ENCODE results near the gene TUBE1.
"Not testable (repeated sequence)": the region's sequence is repeated elsewhere in the genome, so short reads cannot be mapped to it uniquely, and the experiment has no call there.

TUBE1 gene

DNA sequence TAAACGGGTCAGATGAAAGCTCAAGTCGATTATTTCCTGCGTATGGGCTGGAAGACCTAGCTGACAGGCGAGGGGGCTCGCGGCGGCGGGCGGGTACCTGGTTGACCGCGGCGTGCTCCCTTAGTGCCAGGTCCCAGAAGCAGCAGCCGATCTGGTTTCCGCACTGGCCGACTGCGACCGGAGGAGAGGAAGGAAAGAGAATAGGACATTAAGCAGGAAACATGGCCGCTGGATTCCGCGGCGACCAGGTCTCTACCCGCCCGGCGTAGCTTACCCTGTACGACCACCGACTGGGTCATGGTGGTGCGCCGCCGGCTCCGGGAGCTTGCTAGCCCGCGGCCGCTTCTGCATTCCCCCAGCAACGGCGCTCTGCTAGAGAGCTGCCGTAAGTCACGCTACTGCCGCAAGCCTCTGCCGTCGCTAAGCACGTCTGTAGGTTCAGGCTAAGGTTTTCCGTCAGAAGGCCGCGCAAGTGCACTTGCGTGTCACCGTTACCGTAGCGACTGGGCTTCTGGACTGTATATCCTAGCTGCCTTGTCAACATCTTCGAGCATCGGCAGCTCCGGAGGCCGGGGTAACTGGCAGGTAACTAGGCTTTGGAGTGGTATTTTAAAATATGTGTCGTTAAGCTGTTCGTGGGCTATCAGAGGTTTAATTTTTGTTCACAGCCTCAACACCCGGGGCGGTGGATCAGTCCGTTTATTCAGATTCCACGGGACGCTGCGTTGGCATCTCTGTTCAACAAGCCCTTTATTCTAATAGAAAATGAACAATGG lies at the start of gene TUBE1, which contains the start of gene FAM229B:
Gene TUBE1 (minus strand): TSS at position 347 of the 776 bp plus-strand sequence. CDS start 48 bp downstream, at position 299.
Gene FAM229B (plus strand): TSS at position 456 of the 776 bp plus-strand sequence. CDS start 11,693 bp downstream, outside the sequence.
- DNase-seq (ENCODE audit: low read depth, low spot score) = peak; percentile 83

DNA sequence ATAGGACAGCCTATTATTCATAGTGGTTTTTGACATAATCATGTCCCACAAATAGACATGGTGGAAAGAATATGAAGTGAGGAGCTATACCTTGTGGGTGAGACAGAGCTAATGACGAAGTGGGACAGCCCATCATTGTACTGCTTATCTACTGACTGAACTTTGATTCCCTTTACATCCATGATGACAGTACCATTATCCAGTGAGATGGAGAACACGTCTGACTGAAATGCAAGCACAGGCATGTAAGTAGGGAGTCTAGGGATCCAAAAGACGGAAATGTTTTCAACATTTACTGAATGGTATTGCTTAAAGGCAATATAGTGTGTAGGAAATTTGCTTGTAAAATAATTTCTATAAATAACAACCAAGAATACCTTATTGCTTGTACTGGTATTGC lies 43.6 kb upstream of the TUBE1 start:
- DNase-seq (ENCODE audit: low read depth, low spot score) = no peak

DNA sequence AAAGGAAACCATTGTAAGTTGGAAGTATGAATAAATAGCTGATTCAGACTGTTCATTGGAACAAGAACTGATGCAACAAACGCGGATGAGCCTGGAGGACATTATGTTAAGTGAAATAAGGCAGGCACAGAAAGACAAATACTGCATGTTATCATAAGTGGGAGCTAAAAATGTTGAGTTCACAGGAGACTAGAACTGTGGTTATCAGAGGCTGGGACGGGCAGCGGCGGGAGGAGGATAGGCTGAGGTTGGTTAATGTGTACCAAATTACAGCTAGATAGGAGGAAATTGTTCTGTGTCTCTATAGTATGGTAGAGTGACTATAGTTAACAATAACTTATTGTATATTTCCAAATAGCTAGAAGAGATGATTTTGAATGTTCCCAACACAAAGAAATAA lies 40.9 kb upstream of the TUBE1 start:
- no peak for DNase-seq (ENCODE audit: low read depth, low spot score)

DNA sequence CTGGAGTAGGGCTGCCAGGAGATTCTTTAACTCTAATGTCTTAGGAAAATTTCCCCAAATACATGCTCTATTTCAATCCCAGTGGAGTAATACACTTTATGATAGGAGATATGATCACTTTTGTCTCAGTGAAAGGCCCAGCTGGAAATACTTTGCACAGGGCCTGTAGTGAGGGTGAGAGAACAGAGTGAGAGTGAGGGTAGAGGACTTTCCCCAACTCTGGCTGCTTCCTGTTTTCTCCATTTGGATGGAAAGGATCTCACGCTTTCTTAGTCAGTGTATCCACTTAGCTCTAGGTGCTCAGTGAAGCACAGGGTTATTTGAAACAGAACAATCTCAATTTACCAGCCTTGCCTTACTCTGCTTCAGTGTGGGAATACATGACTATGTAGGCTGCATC lies 36.7 kb upstream of the TUBE1 start:
- no peak for DNase-seq (ENCODE audit: low read depth, low spot score)

DNA sequence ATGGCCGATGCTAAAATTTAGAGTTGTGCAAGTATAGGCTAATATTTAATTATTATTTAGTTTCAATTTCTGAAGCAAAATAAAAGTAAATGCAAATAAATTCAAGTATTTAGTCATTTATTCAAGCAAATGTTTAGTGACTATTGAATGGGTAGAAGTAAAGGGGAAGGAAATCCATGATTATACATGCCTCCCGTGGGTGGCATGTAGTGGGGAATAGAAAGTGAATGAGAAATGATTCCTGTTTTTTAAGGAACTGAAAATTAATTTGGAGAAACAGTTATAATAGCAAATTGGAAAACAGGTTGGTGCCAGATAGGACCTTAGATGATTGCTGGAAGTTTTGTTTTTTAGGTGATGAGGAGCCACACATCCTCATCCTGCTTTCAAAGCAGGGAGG lies 35.5 kb upstream of the TUBE1 start:
- DNase-seq (ENCODE audit: low read depth, low spot score) = no peak

DNA sequence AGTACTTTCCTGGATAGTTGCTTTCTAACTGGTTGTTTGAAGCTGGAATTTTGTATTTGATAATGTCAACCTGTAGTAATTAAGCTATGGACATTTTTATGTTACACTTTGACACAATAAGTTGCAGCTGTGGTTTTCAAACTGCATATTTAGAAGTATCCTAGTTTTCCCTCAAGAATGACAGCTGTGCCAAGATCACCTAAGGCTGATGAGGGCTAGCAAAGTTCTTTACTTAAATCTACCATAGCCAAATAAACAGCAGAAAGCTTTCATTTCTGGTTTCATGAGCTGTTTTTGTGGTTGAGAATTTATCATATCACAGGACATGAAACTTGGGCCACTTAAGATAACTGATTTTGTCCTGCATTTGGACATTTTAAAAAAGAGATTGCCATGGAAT lies 30.8 kb upstream of the TUBE1 start:
- no peak for DNase-seq (ENCODE audit: low read depth, low spot score)

- DNase-seq (ENCODE audit: low read depth, low spot score) = no peak
These were observed 30.3 kb upstream of the TUBE1 start for GRCh38 chr6:112117554-112117953.

GRCh38 chr6:112116221-112116620 lies 28.9 kb upstream of the TUBE1 start:
- DNase-seq (ENCODE audit: low read depth, low spot score) = no peak

GRCh38 chr6:112114577-112115223 lies 27.4 kb upstream of the TUBE1 start:
- DNase-seq (ENCODE audit: low read depth, low spot score) = no peak

DNA sequence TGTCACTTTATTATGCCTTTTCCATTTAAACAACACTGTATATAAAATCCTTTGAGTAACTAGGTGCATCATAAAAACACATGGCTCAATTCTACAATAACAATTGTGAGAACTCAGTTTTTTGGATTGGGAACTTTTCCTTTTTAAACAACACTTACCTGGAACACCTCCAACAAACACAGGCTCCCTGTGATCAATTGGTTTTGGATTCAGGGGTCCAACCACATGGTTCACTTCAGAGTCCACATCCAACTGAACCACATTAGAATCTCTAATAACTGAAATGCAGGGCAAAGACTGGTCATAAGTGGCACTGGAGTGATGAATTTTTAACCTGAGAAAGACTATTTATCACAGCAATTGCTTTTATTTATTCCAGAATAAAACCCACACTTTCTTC lies 26.6 kb upstream of the TUBE1 start:
- DNase-seq (ENCODE audit: low read depth, low spot score) = peak; percentile 12

DNA sequence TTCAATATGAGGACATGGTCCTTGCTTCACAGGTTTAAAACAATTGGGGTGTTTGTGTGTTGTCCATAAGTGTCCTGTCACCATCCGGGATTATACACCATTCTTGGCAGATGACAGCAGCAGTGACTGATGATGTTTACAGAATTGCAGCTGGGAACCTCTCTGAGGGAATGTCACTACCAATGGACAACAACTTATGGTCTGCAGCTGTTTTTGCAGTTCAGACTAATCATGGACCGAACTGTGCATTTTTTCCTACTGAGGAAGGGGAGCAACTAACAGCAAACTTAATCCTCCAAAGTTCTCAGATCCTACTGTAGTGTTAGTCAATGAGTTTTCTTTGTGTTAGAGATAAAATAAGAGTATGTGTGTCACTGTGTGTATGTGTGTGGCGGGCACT lies 26.1 kb upstream of the TUBE1 start:
- no peak for DNase-seq (ENCODE audit: low read depth, low spot score)

DNA sequence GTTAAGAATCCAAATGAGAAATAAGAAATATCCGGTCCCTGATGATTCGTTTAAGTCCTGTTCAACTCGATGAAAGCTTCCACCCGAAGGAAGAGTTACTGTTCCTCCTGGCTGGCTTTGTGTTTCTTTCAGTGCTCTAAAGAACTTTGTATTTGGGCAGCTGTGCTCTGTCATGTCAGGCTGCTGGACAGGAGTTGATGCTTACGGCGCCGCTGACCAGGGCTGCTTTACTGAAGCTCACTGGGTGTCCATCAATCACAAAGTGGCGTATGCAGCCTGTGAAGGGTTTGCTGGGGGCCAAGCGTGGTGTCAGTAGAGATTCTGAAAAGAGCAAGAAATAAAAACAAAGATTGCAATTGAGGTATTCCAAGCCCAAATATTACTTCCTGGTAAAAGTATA lies 22.0 kb upstream of the TUBE1 start:
- no peak for DNase-seq (ENCODE audit: low read depth, low spot score)

- no peak for DNase-seq (ENCODE audit: low read depth, low spot score)
These were observed 19.3 kb upstream of the TUBE1 start for GRCh38 chr6:112106562-112106961.

GRCh38 chr6:112106026-112106425 lies 18.7 kb upstream of the TUBE1 start:
- not testable (repeated sequence) for DNase-seq (ENCODE audit: low read depth, low spot score)

DNA sequence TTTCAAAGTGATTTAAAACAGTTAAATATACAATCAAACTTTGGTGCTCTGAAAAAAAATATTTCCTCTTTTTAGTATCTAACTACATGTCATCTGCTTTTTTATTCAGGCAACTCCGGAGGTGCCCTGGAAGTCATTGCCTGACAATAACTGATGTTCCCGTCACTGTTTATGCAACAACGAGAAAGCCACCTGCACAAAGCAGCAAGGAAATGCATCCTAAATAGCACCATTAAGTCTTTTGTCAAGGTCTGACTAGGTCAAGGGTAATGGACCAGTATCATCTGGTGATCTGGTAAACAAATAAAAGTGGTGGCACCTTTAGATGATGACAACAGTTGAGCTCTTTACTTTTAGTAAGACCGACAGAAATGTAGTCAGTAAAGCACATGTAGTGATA lies 13.3 kb upstream of the TUBE1 start:
- no peak for DNase-seq (ENCODE audit: low read depth, low spot score)

GRCh38 chr6:112096901-112097300 lies 9.6 kb upstream of the TUBE1 start:
- DNase-seq (ENCODE audit: low read depth, low spot score) = no peak

GRCh38 chr6:112087916-112088315 lies 634 bp upstream of the TUBE1 start:
- DNase-seq (ENCODE audit: low read depth, low spot score) = no peak

GRCh38 chr6:112086744-112087135 lies 542 bp downstream of the TUBE1 start:
- peak; percentile 13 for DNase-seq (ENCODE audit: low read depth, low spot score)

DNA sequence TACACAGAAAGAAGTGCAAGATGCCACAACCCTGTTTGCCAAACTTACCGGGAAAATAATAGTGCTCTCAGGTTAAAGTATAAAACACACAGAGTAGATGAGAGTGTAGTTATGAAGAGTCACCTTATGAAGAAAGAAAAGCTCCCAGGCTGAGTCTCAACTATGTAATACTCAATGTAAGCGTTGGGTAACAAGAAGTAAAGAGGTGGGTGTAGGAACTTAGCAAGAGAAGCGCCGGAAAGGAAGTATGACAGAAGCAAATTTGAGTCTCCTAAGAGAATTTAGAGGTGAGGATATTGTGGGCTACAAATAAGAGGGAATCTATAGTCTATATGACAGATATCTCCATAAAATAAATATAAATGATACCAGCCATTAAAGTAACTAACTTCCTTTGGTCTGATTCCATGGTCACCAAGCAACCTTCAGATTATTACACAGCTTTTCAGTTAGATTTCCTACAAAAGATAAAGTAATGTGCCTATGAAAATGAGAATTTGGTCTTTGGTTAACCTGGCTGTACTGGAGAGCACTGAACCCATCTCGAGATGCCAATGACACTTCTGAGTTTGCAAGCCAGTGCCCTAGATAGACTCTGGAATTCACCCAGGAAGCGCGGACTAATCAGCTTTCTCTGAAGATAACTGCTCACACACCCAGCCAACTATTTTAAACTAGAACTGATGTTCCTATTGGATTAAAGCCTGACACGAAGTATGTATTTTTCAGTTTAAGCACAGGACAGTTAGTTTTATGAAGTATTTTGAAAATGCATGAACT lies 1.8 kb downstream of the TUBE1 start:
- no peak for DNase-seq (ENCODE audit: low read depth, low spot score)

- no peak for DNase-seq (ENCODE audit: low read depth, low spot score)
These were observed 5.7 kb downstream of the TUBE1 start for GRCh38 chr6:112081569-112081968.

GRCh38 chr6:112066606-112067005 lies 20.7 kb downstream of the TUBE1 start:
- DNase-seq (ENCODE audit: low read depth, low spot score) = no peak

- DNase-seq (ENCODE audit: low read depth, low spot score) = no peak
These were observed 21.8 kb downstream of the TUBE1 start for GRCh38 chr6:112065426-112065986.
